IMR-90 (cell line): ENCODE results near the gene TMEM259. TPM values are rescaled to one million over a fixed set of nuclear protein-coding genes. Genes with fewer than 3 reads are reported as not detected.
A peak's percentile ranks its signal among the peaks of the same experiment; 100 is the strongest.

Source experiments
- ATAC-seq: fragments of 200-7000 bp; cut with Tn5 transposase; 2 replicates; pipeline ENCODE4 v1.9.1; 2020; ENCODE audit warnings: low read depth, mild to moderate bottlenecking, moderate library complexity
- BruUV-seq: library from RNA; stranded (reverse); fragments of 400-500 nt; replicated peaks from 2 replicates; lab custom pipeline; 2021; lab: Mats Ljungman, UMichigan
- CTCF ChIA-PET: fragments of 300-600 bp; formaldehyde crosslinking; extraction: SDS; loops from one replicate; lab custom pipeline; 2021; ENCODE audit warnings: antibody characterized with exemption; lab: Yijun Ruan, JAX
- POLR2A ChIA-PET: fragments of 300-600 bp; sonication (Branson Sonifier 250); formaldehyde crosslinking; loops from one replicate; lab custom pipeline; 2022; ENCODE audit warnings: antibody characterized with exemption; ENCODE audit not compliant: unreplicated experiment; lab: Charles Lee
- DNase-seq: peaks from one replicate; pipeline ENCODE4 v3.0.0; 2013
- H2AFZ ChIP-seq: replicated peaks from 2 replicates; pipeline ENCODE3; 2013; ENCODE audit warnings: low read length, mild to moderate bottlenecking; ENCODE audit not compliant: poor library complexity
- H2AK5ac ChIP-seq: 2 replicates; pipeline ENCODE4 v1.6.1; 2013; ENCODE audit warnings: low read depth, low read length, inconsistent platforms
- H2AK9ac ChIP-seq: replicated peaks from 2 replicates; pipeline ENCODE3; 2013; ENCODE audit warnings: mild to moderate bottlenecking, low read depth, low read length, moderate library complexity; ENCODE audit not compliant: poor library complexity
- H2BK120ac ChIP-seq: 2 replicates; pipeline ENCODE4 v1.6.1; 2013; ENCODE audit warnings: low read depth, low read length, inconsistent platforms
- H2BK15ac ChIP-seq: 3 replicates; pipeline ENCODE4 v1.6.1; 2013; ENCODE audit warnings: low read depth, low read length, inconsistent platforms
- H2BK20ac ChIP-seq: 2 replicates; pipeline ENCODE4 v1.6.1; 2013; ENCODE audit warnings: low read depth, mild to moderate bottlenecking, inconsistent platforms, low read length, moderate library complexity
- H2BK5ac ChIP-seq: 2 replicates; pipeline ENCODE4 v1.6.1; 2013; ENCODE audit warnings: mild to moderate bottlenecking, low read depth, low read length, inconsistent platforms; ENCODE audit not compliant: poor library complexity, severe bottlenecking
- H3K14ac ChIP-seq: replicated peaks from 2 replicates; pipeline ENCODE4 v1.6.1; 2013; ENCODE audit warnings: low read depth, low read length, inconsistent platforms
- H3K18ac ChIP-seq: 2 replicates; pipeline ENCODE4 v1.6.1; 2013; ENCODE audit warnings: low read depth, low read length, control low read depth
- H3K23ac ChIP-seq: 2 replicates; pipeline ENCODE4 v1.6.1; 2013; ENCODE audit warnings: low read depth, low read length, inconsistent platforms
- H3K27ac ChIP-seq: 2 replicates; pipeline ENCODE4 v1.5.1; 2013; ENCODE audit warnings: mild to moderate bottlenecking, control low read depth, low read length; ENCODE audit not compliant: insufficient read depth
- H3K27me3 ChIP-seq: 2 replicates; pipeline ENCODE4 v1.6.1; 2013; ENCODE audit warnings: low read length; ENCODE audit not compliant: control insufficient read depth, insufficient read depth
- H3K36me3 ChIP-seq: 2 replicates; pipeline ENCODE4 v1.6.1; 2013; ENCODE audit warnings: low read length, mixed read lengths; ENCODE audit not compliant: control insufficient read depth, insufficient read depth
- H3K4ac ChIP-seq: 2 replicates; pipeline ENCODE4 v1.6.1; 2013; ENCODE audit warnings: low read depth, low read length, inconsistent platforms
- H3K4me1 ChIP-seq: 2 replicates; pipeline ENCODE4 v1.6.1; 2013; ENCODE audit warnings: low read length, mixed read lengths; ENCODE audit not compliant: control insufficient read depth, insufficient read depth
- H3K4me2 ChIP-seq: 2 replicates; pipeline ENCODE4 v1.6.1; 2013; ENCODE audit warnings: low read depth, mild to moderate bottlenecking, control low read depth, low read length, moderate library complexity
- H3K4me3 ChIP-seq: 2 replicates; pipeline ENCODE4 v1.5.1; 2013; ENCODE audit warnings: low read depth, mild to moderate bottlenecking, control low read depth, low read length, moderate library complexity; ENCODE audit not compliant: insufficient read depth
- H3K56ac ChIP-seq: 2 replicates; pipeline ENCODE4 v1.6.1; 2013; ENCODE audit warnings: low read length, inconsistent platforms; ENCODE audit not compliant: insufficient read depth; ENCODE audit errors: extremely low read depth
- H3K79me1 ChIP-seq, 2 experiments: 2 replicates each; pipeline ENCODE4 v1.6.1; 2013; ENCODE audit warnings: low read length in 2 of 2, inconsistent platforms in 1 of 2, low read depth in 1 of 2
- H3K9ac ChIP-seq: 2 replicates; pipeline ENCODE4 v1.6.1; 2013; ENCODE audit warnings: low read depth, low read length, control low read depth
- H3K9me1 ChIP-seq: 2 replicates; pipeline ENCODE4 v1.6.1; 2013; ENCODE audit warnings: low read length, inconsistent platforms; ENCODE audit not compliant: insufficient read depth
- H3K9me3 ChIP-seq: 2 replicates; pipeline ENCODE4 v1.6.1; 2013; ENCODE audit warnings: low read length; ENCODE audit not compliant: control insufficient read depth, insufficient read depth
- H4K20me1 ChIP-seq: 2 replicates; pipeline ENCODE4 v1.6.1; 2013; ENCODE audit warnings: low read length, inconsistent platforms; ENCODE audit not compliant: insufficient read depth
- H4K5ac ChIP-seq: 2 replicates; pipeline ENCODE4 v1.6.1; 2013; ENCODE audit warnings: mild to moderate bottlenecking, low read depth, low read length, control low read depth
- H4K8ac ChIP-seq, 2 experiments: 2 replicates each; pipeline ENCODE4 v1.6.1; 2013; ENCODE audit warnings: low read depth in 2 of 2, low read length in 2 of 2, control low read depth in 1 of 2, inconsistent platforms in 1 of 2
- H4K91ac ChIP-seq: 2 replicates; pipeline ENCODE4 v1.6.1; 2013; ENCODE audit warnings: low read depth, low read length, inconsistent platforms; ENCODE audit not compliant: insufficient read depth
- CHD1 ChIP-seq: IDR thresholded peaks from 2 replicates; pipeline ENCODE4 v1.6.1; 2012; ENCODE audit warnings: low read depth, low read length, improper control_type of control experiment
- MAFK ChIP-seq: IDR thresholded peaks from 2 replicates; pipeline ENCODE4 v1.6.1; 2012; ENCODE audit warnings: low read depth, low read length, improper control_type of control experiment
- MAZ ChIP-seq: IDR thresholded peaks from 2 replicates; pipeline ENCODE4 v1.6.1; 2012; ENCODE audit warnings: low read depth, mild to moderate bottlenecking, low read length, improper control_type of control experiment, moderate library complexity, borderline replicate concordance
- RAD21 ChIP-seq: IDR thresholded peaks from 2 replicates; pipeline ENCODE4 v1.6.1; 2012; ENCODE audit warnings: low read length, improper control_type of control experiment
- RCOR1 ChIP-seq: IDR thresholded peaks from 2 replicates; pipeline ENCODE4 v1.6.1; 2012; ENCODE audit warnings: mild to moderate bottlenecking, low read length, improper control_type of control experiment; ENCODE audit not compliant: insufficient replicate concordance
- RFX5 ChIP-seq: IDR thresholded peaks from 2 replicates; pipeline ENCODE4 v1.8.0; 2012; ENCODE audit warnings: low read depth, mild to moderate bottlenecking, low read length, moderate library complexity
- SMC3 ChIP-seq: fragments of 150-350 bp; IDR thresholded peaks from 2 replicates; pipeline ENCODE4 v1.6.1; 2016; ENCODE audit warnings: low read depth, mild to moderate bottlenecking, antibody characterized with exemption, low read length, moderate library complexity
- WGBS, 2 experiments: methylation state at CpG; one replicate each; pipeline versions ENCODE4 v1.1.5 to v1.1.7; 2013; ENCODE audit warnings: missing lambda C conversion rate in 2 of 2; ENCODE audit not compliant: insufficient read length in 1 of 2; ENCODE audit errors: extremely low coverage in 2 of 2; 5-methylcytosine and 5-hydroxymethylcytosine counted together
- dilution Hi-C: fragments of 300-500 bp; cut with HindIII; formaldehyde crosslinking; loops from one replicate; pipeline ENCODE4 v1.14.3; 2018; ENCODE audit warnings: low sequenced_read_pairs; ENCODE audit not compliant: unreplicated experiment
- in situ Hi-C: fragments of 300-500 bp; cut with MboI; formaldehyde crosslinking; loops from 3 replicates; pipeline ENCODE4 v1.14.3; 2019; ENCODE audit warnings: low sequenced_read_pairs, inconsistent platforms, mixed read lengths
- intact Hi-C: fragments of 100-400 bp; cut with micrococcal nuclease; formaldehyde crosslinking; loops from 2 replicates; pipeline ENCODE4 v1.10.0; 2022
- polyA plus RNA-seq, 3 experiments: library from polyadenylated mRNA; depleted of rRNA; stranded (reverse); fragments of >200 nt; gene quantifications; 2 replicates each; pipeline ENCODE4 v1.2.3, GENCODE V29; 2012; ENCODE audit warnings: low replicate concordance in 1 of 3
- total RNA-seq: library from RNA; depleted of rRNA; stranded (reverse); fragments of >200 nt; gene quantifications from 2 replicates; pipeline ENCODE4 v1.2.3, GENCODE V29; 2012

Gene TMEM259
- total and polyA plus RNA-seq, 2 of the 4 experiments (the other 2 are of a cell fraction) = 22.6 to 153 TPM

GRCh38 chr19:1041272-1041834 is 20.4 kb upstream of the TMEM259 start:
- no peak overlapping the region for H3K18ac ChIP-seq
- no peak overlapping the region for H4K91ac ChIP-seq
- H2AK9ac ChIP-seq = peak overlapping the region; percentile 23
- peaks cover 7% of the 10 kb centered on the region; the same call in 1 of the 2 replicates for H3K4me1 ChIP-seq
- H4K8ac ChIP-seq = no peak overlapping the region
- H3K4me3 ChIP-seq = peak overlapping the region; percentile 26
- H2AFZ ChIP-seq = peak overlapping the region; percentile 85
- TF ChIP-seq RFX5 = no peak
- peak; percentile 25 for TF ChIP-seq RCOR1
- no peak for TF ChIP-seq SMC3
- no peak for TF ChIP-seq MAFK
- TF ChIP-seq MAZ = no peak
- no peak for TF ChIP-seq RAD21
- TF ChIP-seq CHD1 = no peak
- peaks cover 22% of the 10 kb centered on the region for H3K36me3 ChIP-seq
- no peaks in the 10 kb centered on the region for H3K9me1 ChIP-seq
- no TSS peak for BruUV-seq
- peak overlapping the region; percentile 77 for H3K4me2 ChIP-seq
- no peak overlapping the region for H2BK15ac ChIP-seq
- H2AK5ac ChIP-seq = peak overlapping the region; percentile 11; the same call in 1 of the 2 replicates
- POLR2A ChIA-PET = interaction anchor here (0.8 kb wide), 1 partner anchor 13 kb away, joined by 5 read pairs; no protein-coding TSS in a partner anchor
- peaks cover 0 to 16% of the 10 kb centered on the region in 2 experiments; a peak in 2 of 4 replicates for H3K79me1 ChIP-seq
- intact Hi-C loops (loop anchor here (2.0 kb wide), 2 partner anchors 53 to 61 kb away; partner anchors contain the start of genes GPX4 and POLR2E), in situ Hi-C loops (no loop called here), dilution Hi-C loops (no loop called here)
- no peak overlapping the region for H4K5ac ChIP-seq
- H3K23ac ChIP-seq = no peak overlapping the region
- peak; percentile 1 for ATAC-seq
- no peak overlapping the region for H2BK20ac ChIP-seq
- no peak overlapping the region for H3K56ac ChIP-seq
- H3K14ac ChIP-seq = no peak overlapping the region; the same call in 1 of the 2 replicates
- no peak for DNase-seq
- H3K9me3 ChIP-seq = no peaks in the 10 kb centered on the region
- no peak overlapping the region for H3K9ac ChIP-seq
- no peaks in the 10 kb centered on the region for H3K27me3 ChIP-seq
- WGBS, 2 experiments = 84% methylated on average over 8 of the region's 26 CpGs; no CpG with 5 or more reads in 1 of the 2 experiments
- H2BK5ac ChIP-seq = no peak overlapping the region
- CTCF ChIA-PET = no interaction called here
- no peak overlapping the region for H3K27ac ChIP-seq
- H3K4ac ChIP-seq = no peak overlapping the region
- peaks cover 32% of the 10 kb centered on the region for H4K20me1 ChIP-seq
- H2BK120ac ChIP-seq = no peak overlapping the region
